Retinal pigment epithelial cell (primary cell): ENCODE results near the gene SLC8A1.

Experiments
- DNase-seq: peaks from one replicate; pipeline ENCODE4 v3.0.0-alpha.2; 2010; ENCODE audit warnings: low read depth
- H3K4me3 ChIP-seq: 2 replicates; pipeline ENCODE4 v1.5.1; 2011; ENCODE audit warnings: mild to moderate bottlenecking, low read length, control low read depth, moderate library complexity
- CTCF ChIP-seq: conservative IDR thresholded peaks from 2 replicates; pipeline ENCODE4 v1.5.1; 2011; ENCODE audit warnings: low read depth, low read length, control low read depth, inconsistent platforms

Gene SLC8A1

GRCh38 chr2:40285391-40285790 lies 166.5 kb downstream of the SLC8A1 start:
- TF ChIP-seq CTCF: no peak
- no peak for DNase-seq
- no peak overlapping the region for H3K4me3 ChIP-seq

GRCh38 chr2:40284797-40285196 lies 167.1 kb downstream of the SLC8A1 start:
- no peak for TF ChIP-seq CTCF
- DNase-seq: no peak
- no peak overlapping the region for H3K4me3 ChIP-seq

GRCh38 chr2:40283111-40283909 lies 168.6 kb downstream of the SLC8A1 start:
- DNase-seq: no peak
- no peak for TF ChIP-seq CTCF
- no peak overlapping the region for H3K4me3 ChIP-seq

- no peak for TF ChIP-seq CTCF
- H3K4me3 ChIP-seq: no peak overlapping the region
- no peak for DNase-seq
These were observed 169.5 kb downstream of the SLC8A1 start for GRCh38 chr2:40282428-40282827.

- peak; percentile 90 for DNase-seq
- TF ChIP-seq CTCF: no peak
- no peak overlapping the region for H3K4me3 ChIP-seq
These were observed 170.6 kb downstream of the SLC8A1 start for GRCh38 chr2:40281021-40281940.

- DNase-seq: no peak
- no peak overlapping the region for H3K4me3 ChIP-seq
- no peak for TF ChIP-seq CTCF
These were observed 172.4 kb downstream of the SLC8A1 start for GRCh38 chr2:40279482-40279881.
